ENCODE results near the gene SLC7A1.

Gene SLC7A1

DNA sequence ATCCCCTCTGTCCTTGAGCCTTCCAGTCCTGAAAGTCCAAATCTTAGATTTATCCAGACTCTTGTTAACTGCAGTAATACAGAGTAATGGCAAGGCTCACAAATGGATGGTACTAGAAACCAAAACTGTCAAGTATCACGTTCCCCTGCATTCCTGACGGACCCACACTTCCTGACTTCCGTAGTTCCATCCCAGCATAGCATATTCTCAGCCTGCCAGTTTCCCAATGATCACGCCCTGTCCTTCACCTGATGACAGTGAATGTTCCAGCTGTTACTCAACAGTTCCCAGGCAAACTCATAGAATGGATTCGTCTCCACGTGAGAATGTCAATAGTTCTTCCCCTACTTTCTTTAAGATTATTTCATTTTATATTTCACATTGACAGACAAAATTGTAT, 33.6 kb downstream of the SLC7A1 start:
- no peak for DNase-seq (ENCODE audit: low read depth in 2 of 2)

DNA sequence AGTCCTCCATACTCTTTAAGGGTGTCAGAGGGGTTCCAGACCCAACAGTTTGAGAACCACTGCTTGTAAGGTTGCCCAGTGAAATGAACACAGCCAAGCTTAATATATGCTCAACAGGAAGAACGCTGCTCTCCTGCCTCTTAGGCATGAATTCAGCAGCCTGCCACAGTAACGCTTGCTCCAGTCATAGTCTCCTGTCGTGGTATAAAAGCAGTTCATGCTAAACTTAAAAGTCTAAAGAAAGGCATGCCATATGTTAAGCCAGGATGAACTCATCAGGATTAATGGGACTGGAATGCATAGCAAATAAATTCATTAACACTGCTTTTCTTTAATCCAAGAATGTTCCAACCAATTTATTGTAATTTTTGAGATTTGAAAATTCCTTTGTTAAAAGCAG, 38.7 kb downstream of the SLC7A1 start:
- DNase-seq (ENCODE audit: low read depth in 2 of 2), result no peak

GRCh38 chr13:29551214-29551613, 44.3 kb downstream of the SLC7A1 start:
- DNase-seq (ENCODE audit: low read depth in 2 of 2), result no peak

GRCh38 chr13:29550430-29550988, 45.0 kb downstream of the SLC7A1 start:
- no peak for DNase-seq (ENCODE audit: low read depth in 2 of 2)

DNA sequence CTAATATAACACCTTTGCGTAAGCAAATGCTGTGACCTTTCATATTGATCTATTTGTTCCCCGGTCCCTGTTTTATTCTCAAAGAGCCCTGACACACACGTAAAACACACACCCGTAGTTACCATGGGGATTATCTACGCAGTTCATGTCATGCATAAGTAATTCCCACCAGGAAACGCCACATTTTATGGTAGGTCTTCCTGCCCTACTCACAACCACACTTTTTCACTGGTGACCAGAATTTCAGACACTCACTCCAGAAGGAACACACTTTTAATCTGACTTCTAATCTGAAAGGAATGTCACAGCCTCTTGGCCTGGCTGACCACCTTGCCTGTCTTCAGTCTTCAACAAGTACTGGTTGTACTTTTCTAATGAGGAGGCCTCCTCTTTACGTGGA, 46.8 kb downstream of the SLC7A1 start:
- no peak for DNase-seq (ENCODE audit: low read depth in 2 of 2)

DNA sequence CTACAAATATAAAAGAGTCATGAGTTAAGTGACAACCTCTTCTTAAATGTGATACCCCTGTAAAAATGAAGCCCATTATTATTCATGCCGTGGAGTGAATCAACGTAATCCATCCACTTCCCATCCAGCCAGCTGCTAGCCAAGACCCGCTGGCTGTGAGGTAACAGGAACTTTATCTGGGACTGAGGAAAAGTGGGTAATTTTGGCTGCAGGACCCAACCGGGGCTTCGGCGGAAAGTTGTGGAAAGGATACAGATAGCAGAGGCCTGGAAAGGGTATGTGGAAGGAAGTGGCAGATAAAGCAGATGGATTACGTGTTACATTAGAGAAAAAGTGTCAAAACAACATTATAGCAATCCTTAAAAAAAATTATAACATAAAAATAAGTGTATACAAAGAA, 48.3 kb downstream of the SLC7A1 start:
- DNase-seq (ENCODE audit: low read depth in 2 of 2), result no peak

DNA sequence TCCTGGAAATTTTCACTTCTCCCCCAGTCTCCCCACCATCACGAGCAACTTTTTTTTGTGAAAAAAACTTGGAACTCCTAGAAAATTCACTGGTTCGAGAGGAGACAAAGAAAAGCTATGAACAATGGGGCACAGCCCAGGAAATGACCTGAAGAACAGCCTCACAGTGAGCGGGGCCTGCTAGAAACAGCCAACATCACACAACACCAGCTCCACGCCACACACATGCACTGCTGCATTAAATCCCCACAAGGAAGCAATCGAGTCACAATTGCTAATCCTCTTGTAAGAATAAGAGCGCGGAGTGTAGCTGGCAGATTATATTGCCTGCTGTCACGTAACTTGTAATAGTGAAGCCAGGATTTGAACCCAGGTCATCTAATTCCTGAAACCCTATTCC, 48.8 kb downstream of the SLC7A1 start:
- DNase-seq (ENCODE audit: low read depth in 2 of 2), result no peak

- DNase-seq (ENCODE audit: low read depth in 2 of 2), result no peak
These were observed 49.5 kb downstream of the SLC7A1 start for GRCh38 chr13:29545988-29546387.

DNA sequence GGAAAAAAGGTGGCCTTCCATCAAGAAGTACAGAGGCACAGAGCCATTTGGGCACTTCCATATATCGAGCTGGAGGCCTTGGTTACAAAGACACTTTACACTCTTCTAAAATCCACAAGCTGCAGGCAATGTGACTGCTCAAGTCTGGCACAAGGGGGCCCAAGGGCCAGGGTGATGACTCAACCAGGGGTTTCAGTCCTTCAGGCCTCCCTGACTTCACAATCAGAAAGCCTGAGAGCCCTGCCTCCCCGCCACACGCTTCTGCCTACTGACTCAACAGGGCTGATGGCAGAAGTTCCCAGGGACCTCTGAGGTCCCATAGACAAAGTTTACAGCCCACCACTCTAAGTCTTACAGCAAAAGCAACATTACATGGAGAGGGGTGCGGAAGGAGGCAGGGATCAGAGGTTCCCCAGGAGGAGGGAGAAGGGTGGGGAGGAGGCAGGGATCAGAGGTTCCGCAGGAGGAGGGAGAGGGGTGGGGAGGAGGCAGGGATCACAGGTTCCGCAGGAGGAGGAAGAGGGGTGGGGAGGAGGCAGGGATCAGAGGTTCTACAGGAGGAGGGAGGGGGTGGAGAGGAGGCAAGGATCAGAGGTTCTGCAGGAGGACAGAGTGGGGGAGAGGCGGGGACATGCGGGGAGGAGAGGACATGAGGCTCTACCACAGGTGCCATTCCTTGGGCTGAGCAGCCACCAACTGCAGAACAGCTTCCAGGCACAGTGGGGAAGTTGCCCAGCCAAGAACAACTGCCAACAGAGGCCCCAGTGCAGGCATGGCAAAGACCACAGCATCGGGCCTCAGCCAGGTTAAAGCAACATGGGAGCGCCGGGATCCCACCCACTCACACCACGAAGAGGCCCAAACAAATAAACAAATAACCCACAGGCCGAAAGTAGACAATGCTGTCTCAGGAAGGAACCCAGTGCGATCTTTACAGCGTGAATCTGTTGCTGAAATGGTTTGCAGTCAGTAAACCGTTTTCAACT, 52.0 kb downstream of the SLC7A1 start:
- DNase-seq (ENCODE audit: low read depth in 2 of 2), result peak in 1 of 2 donors; percentile 11

DNA sequence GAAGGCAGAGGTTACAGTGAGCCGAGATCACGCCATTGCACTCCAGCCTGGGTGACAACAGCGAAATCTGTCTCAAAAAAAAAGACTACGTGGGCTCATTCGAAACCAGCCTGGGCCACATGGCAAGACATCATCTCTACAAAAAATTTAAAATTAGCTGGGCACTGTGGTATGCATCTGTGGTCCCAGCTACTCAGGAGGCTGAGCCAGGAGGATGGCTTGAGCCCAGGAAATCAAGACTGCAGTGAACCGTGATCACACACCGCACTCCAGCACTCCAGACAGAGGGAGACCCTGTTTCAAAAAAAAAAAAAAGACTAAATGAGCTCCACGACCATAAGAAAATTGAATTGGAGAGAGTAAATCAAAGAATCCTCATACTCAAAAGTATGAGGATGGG, 53.1 kb downstream of the SLC7A1 start:
- no peak for DNase-seq (ENCODE audit: low read depth in 2 of 2)

DNA sequence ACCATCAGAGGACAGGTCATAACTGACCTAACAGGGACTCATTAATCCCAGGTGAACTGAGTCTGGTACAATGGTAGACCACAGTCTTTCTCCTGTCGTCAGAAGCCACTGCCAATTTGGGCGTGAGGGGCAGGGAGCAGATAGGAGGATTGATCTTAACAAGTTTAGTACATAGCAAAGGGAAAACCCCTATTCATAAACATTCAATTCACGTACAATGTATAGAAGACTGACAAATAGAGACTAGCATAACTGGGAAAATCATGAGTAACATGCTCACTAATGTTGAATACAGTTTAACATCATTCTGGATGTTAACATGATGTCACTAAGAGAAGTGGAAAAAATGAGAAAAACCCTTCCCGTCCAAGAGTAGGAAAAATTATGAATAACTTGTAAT, 54.1 kb downstream of the SLC7A1 start:
- DNase-seq (ENCODE audit: low read depth in 2 of 2), result no peak

DNA sequence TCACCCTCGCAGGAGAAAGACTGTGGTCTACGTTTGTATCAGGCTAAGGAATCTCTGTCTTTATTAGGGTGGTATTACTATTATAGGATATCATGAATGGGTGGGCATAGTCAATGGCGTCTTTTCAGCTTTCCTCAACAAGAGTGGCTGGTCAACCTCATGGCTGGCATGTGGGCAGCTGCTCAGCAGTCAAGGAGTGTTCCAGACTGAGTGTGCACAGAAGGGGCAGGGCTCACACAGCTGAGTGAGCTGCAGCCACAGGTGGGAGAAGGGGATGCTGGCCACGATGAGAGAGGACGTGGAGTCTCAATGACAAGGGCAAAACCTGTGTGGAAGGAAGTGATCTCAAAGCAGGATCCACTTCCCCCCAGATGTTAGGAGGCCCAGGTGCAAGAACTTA, 54.7 kb downstream of the SLC7A1 start:
- no peak for DNase-seq (ENCODE audit: low read depth in 2 of 2)

DNA sequence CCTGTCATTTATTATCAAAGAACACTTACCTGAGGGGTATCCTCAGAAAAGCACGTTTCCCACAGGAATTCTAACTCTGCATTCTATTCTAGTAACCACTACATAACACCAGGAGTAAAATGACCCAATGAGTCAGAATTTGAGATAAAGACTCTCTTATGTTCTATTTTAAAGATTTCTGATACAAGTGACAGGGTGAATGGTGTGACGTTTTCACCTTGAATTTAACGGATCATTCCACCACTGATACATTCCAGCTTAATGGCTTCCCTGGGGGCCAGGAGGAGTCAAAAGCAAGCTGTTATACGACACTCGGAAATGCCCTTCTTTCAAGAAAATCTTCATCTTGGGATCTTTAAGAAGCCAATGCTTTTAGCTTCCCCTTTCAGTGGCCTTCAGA, 55.2 kb downstream of the SLC7A1 start:
- DNase-seq (ENCODE audit: low read depth in 2 of 2), result no peak

DNA sequence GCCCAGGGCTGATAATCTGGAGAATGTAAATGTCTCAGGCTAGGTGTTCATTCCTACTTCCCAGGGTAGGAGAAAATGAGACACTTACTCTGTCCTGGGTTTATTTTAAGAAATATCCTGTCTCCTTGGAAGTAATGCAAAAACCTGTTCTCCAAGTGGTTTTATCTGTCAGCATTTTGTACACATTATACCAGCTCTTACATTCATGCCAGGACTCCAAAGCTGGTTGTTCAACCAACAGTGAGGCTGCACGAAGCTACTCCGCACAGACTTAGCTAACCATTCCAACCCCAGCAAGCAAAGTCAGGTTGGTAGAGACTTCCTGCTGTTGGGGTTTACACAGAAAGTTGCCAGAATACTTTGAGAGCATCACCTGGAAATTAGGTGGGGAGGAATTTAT, 55.6 kb downstream of the SLC7A1 start:
- DNase-seq (ENCODE audit: low read depth in 2 of 2), result no peak

GRCh38 chr13:29538652-29539040, 56.8 kb downstream of the SLC7A1 start:
- DNase-seq (ENCODE audit: low read depth in 2 of 2), result no peak

GRCh38 chr13:29537736-29538651, 57.5 kb downstream of the SLC7A1 start:
- no peak for DNase-seq (ENCODE audit: low read depth in 2 of 2)

- no peak for DNase-seq (ENCODE audit: low read depth in 2 of 2)
These were observed 58.6 kb downstream of the SLC7A1 start for GRCh38 chr13:29536853-29537252.

DNA sequence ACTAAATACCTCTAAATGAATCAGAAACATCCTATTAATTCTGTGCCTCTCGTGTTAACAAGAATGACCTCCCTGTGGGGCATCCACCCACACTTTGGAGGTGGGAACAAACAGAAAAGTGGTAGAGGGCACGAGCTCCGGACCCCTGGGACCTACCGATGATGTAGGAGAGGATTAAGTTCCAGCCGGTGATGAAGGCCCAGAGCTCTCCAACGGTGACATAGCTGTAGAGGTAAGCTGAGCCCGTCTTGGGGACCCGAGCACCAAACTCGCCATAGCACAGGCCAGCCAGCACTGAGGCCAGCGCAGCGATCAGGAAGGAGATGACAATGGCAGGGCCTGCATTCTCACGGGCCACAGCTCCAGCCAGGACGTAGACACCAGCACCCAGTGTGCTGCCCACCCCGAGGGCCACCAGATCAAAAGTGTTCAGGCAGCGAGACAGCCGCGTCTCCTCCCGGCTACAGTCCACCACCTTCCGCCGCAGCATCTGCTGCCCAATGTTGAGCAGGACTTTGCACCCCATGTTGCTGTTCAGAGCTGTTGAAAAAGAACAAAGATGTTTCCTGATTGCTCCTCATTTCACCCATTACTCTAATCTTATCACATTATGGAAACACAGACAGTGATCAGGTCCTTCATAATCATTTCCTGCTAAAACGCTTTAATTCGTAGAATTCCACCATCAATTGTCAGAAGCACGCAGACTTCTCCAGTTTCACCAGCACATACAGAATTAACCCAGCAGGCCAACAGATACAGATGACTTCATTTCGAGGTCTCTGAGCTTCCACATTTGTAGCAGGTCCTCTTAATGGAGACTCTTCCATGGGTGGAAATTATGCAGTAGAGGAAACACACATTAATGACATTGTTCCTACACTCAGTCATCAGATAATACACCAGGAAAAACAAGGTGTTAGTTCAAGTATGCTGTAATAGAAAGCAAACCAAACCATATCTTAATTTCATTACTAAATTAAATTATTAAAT, 59.5 kb downstream of the SLC7A1 start:
- DNase-seq (ENCODE audit: low read depth in 2 of 2), result no peak

DNA sequence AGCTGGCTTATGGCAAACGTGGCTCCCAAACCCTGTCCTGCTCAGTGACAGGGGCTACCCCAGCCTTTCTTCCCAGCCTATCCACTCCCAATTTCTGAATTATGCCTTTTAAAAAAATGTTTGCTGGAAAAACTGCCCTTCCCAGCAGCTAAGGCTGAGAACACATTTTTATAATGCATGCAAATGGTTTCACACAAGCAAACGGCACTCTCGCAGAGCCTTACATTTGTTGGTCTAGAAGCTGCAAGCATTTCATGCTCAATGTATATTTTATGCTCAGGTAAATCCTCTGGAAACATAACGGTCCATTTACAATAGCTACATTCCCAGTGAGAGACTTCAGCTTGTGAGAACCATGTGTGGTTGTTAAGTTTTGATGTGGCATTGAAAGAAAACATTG, 61.4 kb downstream of the SLC7A1 start:
- no peak for DNase-seq (ENCODE audit: low read depth in 2 of 2)

GRCh38 chr13:29532821-29533220, 62.7 kb downstream of the SLC7A1 start:
- DNase-seq (ENCODE audit: low read depth in 2 of 2), result no peak

DNA sequence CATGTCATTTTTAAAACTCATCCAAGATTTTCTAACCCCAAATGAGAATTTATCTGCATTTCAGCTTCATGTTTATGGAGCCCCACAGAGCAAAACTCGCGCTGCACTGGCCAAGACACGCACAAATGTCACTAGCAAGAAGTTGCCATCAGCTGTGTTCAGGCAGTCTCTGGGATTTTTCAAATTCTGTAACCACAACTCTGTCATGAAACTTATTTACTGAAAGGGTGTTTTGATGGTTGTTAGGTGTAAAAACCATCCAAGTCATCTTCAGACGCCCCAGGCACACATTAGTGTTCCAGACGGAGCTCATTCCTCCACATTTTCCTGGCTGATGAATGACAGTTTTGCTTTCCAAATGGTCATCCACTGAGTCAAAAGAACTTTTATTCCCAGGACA, 63.4 kb downstream of the SLC7A1 start:
- DNase-seq (ENCODE audit: low read depth in 2 of 2), result no peak
